Endodermal cell (in vitro differentiated cells): ENCODE results near the gene IP6K1. TPM values are rescaled to one million over a fixed set of nuclear protein-coding genes. Genes with fewer than 3 reads are reported as not detected.

Experiments
- DNase-seq: peaks from one replicate; pipeline ENCODE4 v3.0.0-alpha.2; 2017
- H3K27ac ChIP-seq: 2 replicates; pipeline ENCODE4 v1.5.1; 2013; ENCODE audit warnings: mild to moderate bottlenecking, low read depth, low read length, moderate library complexity
- H3K27me3 ChIP-seq: 2 replicates; pipeline ENCODE4 v1.6.1; 2013; ENCODE audit warnings: mild to moderate bottlenecking, low read length, moderate library complexity; ENCODE audit not compliant: insufficient read depth, control insufficient read depth, poor library complexity, severe bottlenecking
- H3K36me3 ChIP-seq: 2 replicates; pipeline ENCODE4 v1.7.0; 2013; ENCODE audit warnings: mild to moderate bottlenecking, low read length, moderate library complexity; ENCODE audit not compliant: control insufficient read depth, insufficient read depth
- H3K4me1 ChIP-seq: one replicate; pipeline ENCODE4 v1.7.0; 2013; ENCODE audit warnings: low read length; ENCODE audit not compliant: control insufficient read depth, insufficient read depth
- H3K4me3 ChIP-seq: 2 replicates; pipeline ENCODE4 v1.5.1; 2013; ENCODE audit warnings: mild to moderate bottlenecking, low read length, moderate library complexity
- H3K9ac ChIP-seq: 2 replicates; pipeline ENCODE4 v1.6.1; 2013; ENCODE audit warnings: mild to moderate bottlenecking, low read length, moderate library complexity; ENCODE audit not compliant: poor library complexity, severe bottlenecking; ENCODE audit errors: extremely low read depth
- H3K9me3 ChIP-seq: 2 replicates; pipeline ENCODE4 v1.6.1; 2013; ENCODE audit warnings: mild to moderate bottlenecking, low read length, moderate library complexity; ENCODE audit not compliant: control insufficient read depth
- H3K27ac Mint-ChIP-seq: 2 replicates; pipeline ENCODE4 v1.8.0; 2020; ENCODE audit warnings: mixed read lengths
- H3K27me3 Mint-ChIP-seq: 2 replicates; pipeline ENCODE4 v1.8.0; 2021; ENCODE audit warnings: mild to moderate bottlenecking, mixed read lengths; ENCODE audit not compliant: insufficient read depth
- H3K36me3 Mint-ChIP-seq: 2 replicates; pipeline ENCODE4 v1.8.0; 2020; ENCODE audit warnings: low read depth, mixed read lengths
- H3K4me1 Mint-ChIP-seq: 2 replicates; pipeline ENCODE4 v1.8.0; 2020; ENCODE audit warnings: mixed read lengths
- H3K4me3 Mint-ChIP-seq: 2 replicates; pipeline ENCODE4 v1.8.0; 2020; ENCODE audit warnings: mild to moderate bottlenecking, moderate library complexity, mixed read lengths
- H3K9me3 Mint-ChIP-seq: 2 replicates; pipeline ENCODE4 v1.8.0; 2020; ENCODE audit warnings: mild to moderate bottlenecking, mixed read lengths
- WGBS, 2 experiments: methylation state at CpG; one replicate each; pipeline versions ENCODE4 v1.1.5 to v1.1.7; 2013; ENCODE audit warnings: missing lambda C conversion rate in 2 of 2, mixed read lengths in 1 of 2; ENCODE audit not compliant: insufficient coverage in 1 of 2, insufficient read length in 1 of 2; 5-methylcytosine and 5-hydroxymethylcytosine counted together
- total RNA-seq, 2 donors: library from RNA; stranded (reverse); fragmentation: NEBNext Ultra II Directional in 1 of 2; extraction: Animal tissue kit (Norgen Biotek cat#: 25700) in 1 of 2; gene quantifications; 2 replicates in 1 of 2; 3 replicates in 1 of 2; pipeline ENCODE4 v1.2.1, GENCODE V29; 2021
- TF ChIP-seq, protein P1 (sequence below): fragments of 200-600 bp; sonication (generic); conservative IDR thresholded peaks from 2 replicates; pipeline ENCODE4 v1.5.0; 2021; ENCODE audit warnings: antibody characterized with exemption, mild to moderate bottlenecking

IP6K1 gene
- total RNA-seq, 2 donors from 2014 or later: 45.8 to 49.8 TPM

DNA sequence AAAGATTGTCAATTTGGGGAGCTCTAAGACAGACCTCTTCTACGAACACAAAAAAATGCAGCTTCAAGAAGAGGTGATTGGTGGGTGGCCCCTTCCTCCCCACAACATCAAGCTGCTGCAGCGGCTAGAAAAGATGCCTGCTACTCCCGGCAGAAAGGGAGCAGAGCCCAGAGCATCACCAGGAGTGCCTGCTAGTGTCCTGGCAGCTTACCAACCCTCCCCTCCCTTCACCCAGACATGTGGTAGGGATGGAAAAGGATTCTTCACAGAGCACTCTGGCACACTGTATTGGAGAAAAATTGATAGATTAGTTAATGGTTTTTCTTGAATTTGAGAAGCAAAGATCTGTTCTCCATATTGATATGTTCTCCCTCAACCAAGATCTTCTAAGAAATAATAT is 10.8 kb downstream of the IP6K1 start:
- Mint-ChIP-seq H3K4me3 (no peak overlapping the region), H3K9me3 (no peaks in the 10 kb centered on the region), H3K27ac (no peak overlapping the region), H3K4me1 (no peaks in the 10 kb centered on the region), H3K36me3 (peaks cover 34% of the 10 kb centered on the region), H3K27me3 (no peaks in the 10 kb centered on the region)
- no peak for DNase-seq
- Histone ChIP-seq H3K9ac (no peak overlapping the region), H3K9me3 (no peaks in the 10 kb centered on the region), H3K27ac (no peak overlapping the region), H3K4me1 (no peaks in the 10 kb centered on the region), H3K4me3 (no peak overlapping the region), H3K27me3 (no peaks in the 10 kb centered on the region), H3K36me3 (peaks cover 54% of the 10 kb centered on the region)
- TF ChIP-seq, protein P1, sequence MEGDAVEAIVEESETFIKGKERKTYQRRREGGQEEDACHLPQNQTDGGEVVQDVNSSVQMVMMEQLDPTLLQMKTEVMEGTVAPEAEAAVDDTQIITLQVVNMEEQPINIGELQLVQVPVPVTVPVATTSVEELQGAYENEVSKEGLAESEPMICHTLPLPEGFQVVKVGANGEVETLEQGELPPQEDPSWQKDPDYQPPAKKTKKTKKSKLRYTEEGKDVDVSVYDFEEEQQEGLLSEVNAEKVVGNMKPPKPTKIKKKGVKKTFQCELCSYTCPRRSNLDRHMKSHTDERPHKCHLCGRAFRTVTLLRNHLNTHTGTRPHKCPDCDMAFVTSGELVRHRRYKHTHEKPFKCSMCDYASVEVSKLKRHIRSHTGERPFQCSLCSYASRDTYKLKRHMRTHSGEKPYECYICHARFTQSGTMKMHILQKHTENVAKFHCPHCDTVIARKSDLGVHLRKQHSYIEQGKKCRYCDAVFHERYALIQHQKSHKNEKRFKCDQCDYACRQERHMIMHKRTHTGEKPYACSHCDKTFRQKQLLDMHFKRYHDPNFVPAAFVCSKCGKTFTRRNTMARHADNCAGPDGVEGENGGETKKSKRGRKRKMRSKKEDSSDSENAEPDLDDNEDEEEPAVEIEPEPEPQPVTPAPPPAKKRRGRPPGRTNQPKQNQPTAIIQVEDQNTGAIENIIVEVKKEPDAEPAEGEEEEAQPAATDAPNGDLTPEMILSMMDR: no peak
- WGBS, 2 experiments: 79% methylated on average over 3 of the region's 3 CpGs; no CpG with 5 or more reads in 1 of the 2 experiments

DNA sequence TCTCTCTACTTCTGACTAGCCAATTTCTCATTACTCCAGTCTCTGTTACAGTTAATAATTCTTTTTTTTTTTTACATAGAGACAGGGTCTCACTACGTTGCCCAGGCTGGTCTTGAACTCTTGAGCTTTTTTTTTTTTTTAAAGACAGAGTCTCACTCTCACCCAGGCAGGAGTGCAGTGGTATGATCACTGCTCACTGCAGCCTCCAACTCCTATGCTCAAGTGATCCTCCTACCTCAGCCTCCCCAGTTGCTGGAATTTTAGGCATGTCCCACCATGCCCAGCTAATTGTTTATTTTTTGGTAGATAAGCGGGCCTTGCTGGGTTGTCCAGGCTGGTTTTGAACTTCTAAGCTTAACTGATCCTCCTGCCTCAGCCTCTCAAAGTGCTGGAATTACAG is 13.6 kb downstream of the IP6K1 start:
- H3K4me1 ChIP-seq: no peaks in the 10 kb centered on the region
- no peak for DNase-seq
- H3K4me3 ChIP-seq: no peak overlapping the region
- TF ChIP-seq, protein P1: no peak
- H3K9me3 ChIP-seq: no peaks in the 10 kb centered on the region
- no peak overlapping the region for H3K27ac ChIP-seq
- Mint-ChIP-seq H3K4me3 (no peak overlapping the region), H3K27ac (no peak overlapping the region), H3K27me3 (no peaks in the 10 kb centered on the region), H3K9me3 (no peaks in the 10 kb centered on the region), H3K4me1 (no peaks in the 10 kb centered on the region), H3K36me3 (peaks cover 33% of the 10 kb centered on the region)
- 94 to 100% methylated on average over 2 of the region's 2 CpGs for WGBS, 2 experiments
- H3K27me3 ChIP-seq: no peaks in the 10 kb centered on the region
- no peak overlapping the region for H3K9ac ChIP-seq
- H3K36me3 ChIP-seq: peaks cover 57% of the 10 kb centered on the region

DNA sequence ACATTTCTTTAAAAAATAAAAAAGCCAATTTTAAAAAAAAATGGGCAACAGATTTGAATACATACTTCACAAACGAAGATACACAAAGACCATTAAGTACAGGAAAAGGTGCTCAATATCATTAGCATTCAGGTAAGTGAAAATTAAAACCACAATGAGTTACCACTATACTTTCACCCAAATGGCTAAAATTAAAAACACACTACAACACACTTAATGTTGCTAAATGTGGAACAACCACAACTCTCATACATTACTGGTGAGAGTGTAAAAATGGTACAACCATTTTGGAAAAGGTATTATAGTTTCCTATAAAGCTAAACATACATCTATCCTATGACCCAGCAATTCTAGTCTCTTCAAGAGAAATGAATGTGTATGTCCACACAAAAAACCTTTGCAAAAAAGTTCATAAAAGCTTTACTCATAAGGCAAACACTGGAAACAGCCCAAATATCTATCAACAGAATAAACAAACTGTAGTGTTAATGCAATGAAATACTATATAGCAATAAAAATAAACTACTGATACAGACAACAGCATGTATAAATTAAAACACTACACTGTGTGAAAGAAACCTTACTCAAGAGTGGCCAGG is 14.9 kb downstream of the IP6K1 start:
- Histone ChIP-seq H3K9ac (no peak overlapping the region), H3K27me3 (no peaks in the 10 kb centered on the region), H3K27ac (no peak overlapping the region), H3K4me3 (no peak overlapping the region), H3K36me3 (peaks cover 51% of the 10 kb centered on the region), H3K4me1 (no peaks in the 10 kb centered on the region), H3K9me3 (no peaks in the 10 kb centered on the region)
- Mint-ChIP-seq H3K27ac (no peak overlapping the region), H3K4me3 (no peak overlapping the region), H3K9me3 (no peaks in the 10 kb centered on the region), H3K36me3 (peaks cover 26% of the 10 kb centered on the region), H3K4me1 (no peaks in the 10 kb centered on the region), H3K27me3 (no peaks in the 10 kb centered on the region)
- WGBS, 2 experiments: 88% methylated on average over 1 of the region's 1 CpG; no CpG with 5 or more reads in 1 of the 2 experiments
- TF ChIP-seq, protein P1: no peak
- no peak for DNase-seq
